GM23248 (cell line): Measurements from ENCODE around the gene CDC42EP4.

ENCODE experiments used
- EZH2 ChIP-seq: fragments of 200-600 bp; sonication (generic); IDR thresholded peaks from 2 replicates; pipeline ENCODE4 v1.6.1; 2018; ENCODE audit warnings: antibody characterized with exemption, mild to moderate bottlenecking; ENCODE audit not compliant: insufficient read depth, poor library complexity, severe bottlenecking
- EZH2phosphoT487 ChIP-seq: fragments of 200-600 bp; sonication (generic); IDR thresholded peaks from 2 replicates; pipeline ENCODE4 v1.6.1; 2018; ENCODE audit warnings: antibody characterized with exemption, moderate library complexity, mild to moderate bottlenecking, low read depth; ENCODE audit not compliant: insufficient read depth

GRCh38 chr17:73338050-73338521 is 26.3 kb upstream of the CDC42EP4 start:
- TF ChIP-seq EZH2phosphoT487 (no peak), EZH2 (no peak)
